ENCODE measurements around the gene GALM. TPM values are rescaled to one million over a fixed set of nuclear protein-coding genes. Genes with fewer than 3 reads are reported as not detected.

Gene GALM
- total and polyA plus RNA-seq, 10 of the 15 experiments (the other 5 are each of a cell fraction or from before 2014, with no cell fraction given), result 1.1 to 4.0 (median 1.7) TPM

GRCh38 chr2:38720613-38721241 is 54.8 kb downstream of the GALM start (continued):
- peak; percentile 39; the same call in 1 of the 2 replicates for TF ChIP-seq PAX5 (IDR thresholded peaks at IDR 0.05; ENCODE audit: borderline replicate concordance, low read depth, low read length)
- TF ChIP-seq ATF3 (IDR thresholded peaks at IDR 0.05; ENCODE audit: borderline replicate concordance, extremely low read depth, low read depth, low read length), result 0 out of 2 replicates have a peak, but pooled peaks have one; percentile 7
- 0 out of 2 replicates have a peak, but pooled peaks have one; percentile 21 for TF ChIP-seq ATF2 (IDR thresholded peaks at IDR 0.05; ENCODE audit: low read length)
- TF ChIP-seq BCL11A (IDR thresholded peaks at IDR 0.05; ENCODE audit: low read depth, low read length), result 0 out of 2 replicates have a peak, but pooled peaks have one; percentile 4
- no peak for TF ChIP-seq CHD1 (IDR thresholded peaks at IDR 0.05; ENCODE audit: low read depth, low read length)
- TF ChIP-seq POU2F2 (IDR thresholded peaks at IDR 0.05; ENCODE audit: borderline replicate concordance, low read depth, low read length), result no peak; the same call in 2 of the 3 replicates
- peak; percentile 71 for TF ChIP-seq USF1 (IDR thresholded peaks at IDR 0.05; ENCODE audit: borderline replicate concordance, extremely low read length, insufficient read depth, low read depth, low read length)
- peak; percentile 64 for TF ChIP-seq NR2F1 (conservative IDR thresholded peaks at IDR 0.05)
- TF ChIP-seq USF2 (IDR thresholded peaks at IDR 0.05; ENCODE audit: borderline replicate concordance, low read depth, low read length), result peak; percentile 18; the same call in 1 of the 2 replicates
- no peak for TF ChIP-seq CBX3 (IDR thresholded peaks at IDR 0.05; ENCODE audit: borderline replicate concordance, low read depth)
- TF ChIP-seq NBN (IDR thresholded peaks at IDR 0.05), result peak; percentile 26; the same call in 1 of the 2 replicates
